Measurements from ENCODE around the gene POLR2J. TPM values are rescaled to one million over a fixed set of nuclear protein-coding genes. Genes with fewer than 3 reads are reported as not detected.
A peak's percentile ranks its signal among the peaks of the same experiment; 100 is the strongest.
"Not testable (repeated sequence)": the region's sequence is repeated elsewhere in the genome, so short reads cannot be mapped to it uniquely, and the experiment has no call there.

Gene POLR2J
- total RNA-seq, 4 donors from 2014 or later, result 6.9 to 31.5 (median 20.8) TPM

- H3K36me3 ChIP-seq; H3K4me1 ChIP-seq; H3K9me3 ChIP-seq; H3K27ac ChIP-seq; H3K27me3 ChIP-seq; H3K4me3 ChIP-seq (replicated peaks in 1 of 3); intact Hi-C loops (cut with DNase I): not testable (repeated sequence)
- DNase-seq, result peak in 1 of 2 donors; percentile 37
- WGBS, 2 donors, result 87% methylated on average over 3 of the region's 12 CpGs; no CpG with 5 or more reads in 1 of the 2 donors
These were observed 11.9 kb upstream of the POLR2J start for GRCh38 chr7:102490529-102491075.

- intact Hi-C loops (cut with DNase I); H3K4me1 ChIP-seq; H3K9me3 ChIP-seq; H3K27me3 ChIP-seq; H3K36me3 ChIP-seq; DNase-seq; H3K4me3 ChIP-seq (replicated peaks in 1 of 3); H3K27ac ChIP-seq: not testable (repeated sequence)
- no CpG with 5 or more reads among the region's 5 CpGs for WGBS, 2 donors
These were observed 5.6 kb upstream of the POLR2J start for GRCh38 chr7:102484317-102484716.

DNA sequence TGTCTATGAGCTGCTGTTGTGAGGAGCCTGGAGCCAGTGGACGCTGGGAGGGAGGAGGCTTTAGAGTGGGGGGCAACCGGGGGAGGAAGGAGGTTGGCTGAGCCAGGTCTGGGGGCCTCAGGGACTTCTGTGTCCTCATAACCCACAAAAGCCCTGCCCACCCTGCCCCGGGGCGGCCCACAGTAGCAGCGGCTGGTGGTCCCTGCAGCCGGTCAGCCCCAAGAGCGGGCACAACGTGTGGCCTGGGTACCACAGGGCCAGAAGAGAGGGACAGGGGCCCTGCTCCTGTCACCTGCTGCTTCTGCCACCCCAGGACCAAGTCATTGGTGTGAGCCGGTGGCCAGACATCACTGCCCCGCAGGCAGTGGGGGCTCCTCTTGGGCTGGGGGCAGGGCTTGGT lies 3.2 kb upstream of the POLR2J start:
- H3K9me3 ChIP-seq; intact Hi-C loops (cut with DNase I); H3K4me1 ChIP-seq; H3K27ac ChIP-seq; H3K36me3 ChIP-seq; DNase-seq; H3K4me3 ChIP-seq (replicated peaks in 1 of 3); H3K27me3 ChIP-seq: not testable (repeated sequence)
- no CpG with 5 or more reads among the region's 10 CpGs for WGBS, 2 donors

DNA sequence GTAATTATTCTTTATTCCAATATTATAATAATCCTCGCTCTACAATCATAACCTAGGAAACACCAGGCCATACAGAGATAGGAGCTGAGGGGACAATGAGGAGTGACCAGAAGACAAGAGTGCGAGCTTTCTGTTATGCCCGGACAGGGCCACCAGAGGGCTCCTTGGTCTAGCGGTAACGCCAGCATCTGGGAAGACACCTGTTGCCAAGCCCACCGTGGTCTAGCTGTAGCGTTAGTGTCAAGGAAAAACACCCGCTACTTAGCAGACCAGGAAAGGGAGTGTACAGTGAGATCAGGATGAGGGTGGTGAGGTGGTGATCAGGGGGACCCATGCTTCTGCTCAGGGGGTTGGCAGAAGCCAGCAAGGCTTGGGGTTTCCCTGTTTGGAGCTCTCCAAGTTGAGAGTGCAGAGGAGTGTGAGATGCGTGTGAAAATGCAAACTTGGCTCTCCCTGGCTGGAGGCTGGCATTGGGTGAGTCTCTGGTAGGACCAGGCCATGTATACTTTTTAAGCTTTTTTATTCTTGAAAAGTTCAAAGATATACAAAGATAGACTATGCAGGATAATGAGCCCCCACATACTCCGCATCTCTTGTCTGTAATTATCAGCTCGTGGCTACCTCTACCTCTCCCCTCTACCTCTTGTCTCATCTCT lies 1.4 kb upstream of the POLR2J start:
- H3K9me3 ChIP-seq; H3K27ac ChIP-seq; intact Hi-C loops (cut with DNase I); H3K4me3 ChIP-seq (replicated peaks in 1 of 3); H3K36me3 ChIP-seq; H3K4me1 ChIP-seq; H3K27me3 ChIP-seq: not testable (repeated sequence)
- TF ChIP-seq, protein P1, sequence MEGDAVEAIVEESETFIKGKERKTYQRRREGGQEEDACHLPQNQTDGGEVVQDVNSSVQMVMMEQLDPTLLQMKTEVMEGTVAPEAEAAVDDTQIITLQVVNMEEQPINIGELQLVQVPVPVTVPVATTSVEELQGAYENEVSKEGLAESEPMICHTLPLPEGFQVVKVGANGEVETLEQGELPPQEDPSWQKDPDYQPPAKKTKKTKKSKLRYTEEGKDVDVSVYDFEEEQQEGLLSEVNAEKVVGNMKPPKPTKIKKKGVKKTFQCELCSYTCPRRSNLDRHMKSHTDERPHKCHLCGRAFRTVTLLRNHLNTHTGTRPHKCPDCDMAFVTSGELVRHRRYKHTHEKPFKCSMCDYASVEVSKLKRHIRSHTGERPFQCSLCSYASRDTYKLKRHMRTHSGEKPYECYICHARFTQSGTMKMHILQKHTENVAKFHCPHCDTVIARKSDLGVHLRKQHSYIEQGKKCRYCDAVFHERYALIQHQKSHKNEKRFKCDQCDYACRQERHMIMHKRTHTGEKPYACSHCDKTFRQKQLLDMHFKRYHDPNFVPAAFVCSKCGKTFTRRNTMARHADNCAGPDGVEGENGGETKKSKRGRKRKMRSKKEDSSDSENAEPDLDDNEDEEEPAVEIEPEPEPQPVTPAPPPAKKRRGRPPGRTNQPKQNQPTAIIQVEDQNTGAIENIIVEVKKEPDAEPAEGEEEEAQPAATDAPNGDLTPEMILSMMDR (IDR thresholded peaks at IDR 0.05), result peak in 5 of 6 experiments; percentile 11 to 49 (median 40)
- DNase-seq, result peak; percentile 26 to 68
- 5 to 7% methylated on average over 8 of the region's 11 CpGs for WGBS, 2 donors

DNA sequence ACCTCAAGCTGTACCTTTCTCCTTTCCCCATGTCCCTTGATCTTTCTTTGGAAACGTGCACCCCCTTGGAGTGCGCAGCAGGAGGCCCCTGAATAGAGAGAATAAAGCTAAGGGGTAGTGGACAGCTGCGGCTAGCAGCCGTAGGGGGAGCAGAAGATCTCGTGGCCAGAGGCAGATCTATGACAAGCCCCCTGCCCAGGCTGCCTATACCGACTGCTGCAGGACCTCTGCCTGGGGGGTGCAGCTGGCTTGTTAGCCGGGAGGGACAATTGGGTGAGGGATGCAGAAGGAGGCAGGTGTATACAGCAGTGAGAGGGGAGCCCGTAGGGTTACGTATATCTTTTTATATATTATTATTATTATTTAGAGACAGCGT lies 475 bp upstream of the POLR2J start:
- H3K36me3 ChIP-seq; H3K9me3 ChIP-seq; H3K4me3 ChIP-seq (replicated peaks in 1 of 3); H3K27me3 ChIP-seq; intact Hi-C loops (cut with DNase I); H3K27ac ChIP-seq; H3K4me1 ChIP-seq; DNase-seq: not testable (repeated sequence)
- WGBS, 2 donors, result no CpG with 5 or more reads among the region's 10 CpGs

- DNase-seq; H3K9me3 ChIP-seq; H3K27ac ChIP-seq; H3K4me1 ChIP-seq; intact Hi-C loops (cut with DNase I); H3K27me3 ChIP-seq; H3K4me3 ChIP-seq (replicated peaks in 1 of 3): not testable (repeated sequence)
- H3K36me3 ChIP-seq, result peaks cover 12 to 17% of the 10 kb centered on the region in 2 donors
- WGBS, 2 donors, result 95% methylated on average over 4 of the region's 19 CpGs; no CpG with 5 or more reads in 1 of the 2 donors
These were observed 3.8 kb downstream of the POLR2J start for GRCh38 chr7:102474736-102475435.

DNA sequence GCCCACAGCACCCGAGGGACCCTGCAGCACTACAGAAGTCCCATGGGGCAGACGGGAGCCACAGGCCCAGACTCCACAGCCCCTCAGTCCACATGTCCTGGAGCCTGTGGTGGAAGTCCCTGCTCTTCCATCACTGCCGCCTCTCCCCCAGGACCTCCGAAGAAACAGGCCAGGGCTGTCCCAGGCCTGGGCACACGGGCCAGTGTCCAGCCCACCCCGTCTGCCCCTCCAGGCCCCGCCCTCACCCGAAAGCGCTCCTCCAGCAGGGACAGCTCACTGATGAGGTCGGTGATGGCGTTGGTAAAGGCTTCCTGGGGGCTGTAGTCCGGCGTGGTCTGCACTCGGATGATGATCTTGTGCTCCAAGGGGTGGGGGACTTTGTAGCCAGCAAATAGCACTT lies 4.6 kb downstream of the POLR2J start:
- H3K27ac ChIP-seq; H3K4me1 ChIP-seq; H3K27me3 ChIP-seq; intact Hi-C loops (cut with DNase I); H3K9me3 ChIP-seq; DNase-seq; H3K4me3 ChIP-seq (replicated peaks in 1 of 3): not testable (repeated sequence)
- H3K36me3 ChIP-seq, result peaks cover 12 to 17% of the 10 kb centered on the region in 2 donors
- 89% methylated on average over 7 of the region's 14 CpGs; no CpG with 5 or more reads in 1 of the 2 donors for WGBS, 2 donors

- peak; percentile 0 to 1 for DNase-seq
- Histone ChIP-seq H3K4me3 (replicated peaks in 1 of 3) (no peak overlapping the region), H3K9me3 (no peaks in the 10 kb centered on the region), H3K27me3 (no peaks in the 10 kb centered on the region), H3K36me3 (peaks cover 12 to 17% of the 10 kb centered on the region in 2 donors), H3K4me1 (no peaks in the 10 kb centered on the region), H3K27ac (no peak overlapping the region)
- WGBS, 2 donors, result 88% methylated on average over 19 to 21 of the region's 23 CpGs
- intact Hi-C loops (cut with DNase I), result no loop called here
- TF ChIP-seq, protein P1 (IDR thresholded peaks at IDR 0.05), result no peak
- TF ChIP-seq POLR2A (IDR thresholded peaks at IDR 0.05), result no peak
These were observed 5.3 kb downstream of the POLR2J start for GRCh38 chr7:102473271-102473991.
